ENCODE data around the gene MMD2.

MMD2 gene

DNA sequence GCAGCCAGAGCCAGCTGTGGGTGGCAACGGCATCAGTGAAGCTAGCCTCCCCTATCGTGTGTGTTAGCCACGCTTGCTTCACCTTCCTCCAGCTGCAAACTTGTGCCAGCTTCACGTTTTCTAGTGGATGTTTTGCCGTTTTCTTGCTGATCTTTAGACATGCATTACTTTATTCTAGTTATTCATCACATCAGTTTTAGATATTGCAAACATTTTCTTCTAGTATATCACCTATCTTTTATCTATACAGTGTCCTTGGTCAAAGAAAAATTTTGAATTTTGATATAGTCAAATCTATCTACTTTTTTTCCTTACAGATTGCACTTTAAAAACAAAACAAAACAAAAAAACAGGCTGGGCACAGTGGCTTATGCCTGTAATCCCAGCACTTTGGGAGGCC, 90.5 kb downstream of the MMD2 start:
- DNase-seq (ENCODE audit: low read depth), result no peak

DNA sequence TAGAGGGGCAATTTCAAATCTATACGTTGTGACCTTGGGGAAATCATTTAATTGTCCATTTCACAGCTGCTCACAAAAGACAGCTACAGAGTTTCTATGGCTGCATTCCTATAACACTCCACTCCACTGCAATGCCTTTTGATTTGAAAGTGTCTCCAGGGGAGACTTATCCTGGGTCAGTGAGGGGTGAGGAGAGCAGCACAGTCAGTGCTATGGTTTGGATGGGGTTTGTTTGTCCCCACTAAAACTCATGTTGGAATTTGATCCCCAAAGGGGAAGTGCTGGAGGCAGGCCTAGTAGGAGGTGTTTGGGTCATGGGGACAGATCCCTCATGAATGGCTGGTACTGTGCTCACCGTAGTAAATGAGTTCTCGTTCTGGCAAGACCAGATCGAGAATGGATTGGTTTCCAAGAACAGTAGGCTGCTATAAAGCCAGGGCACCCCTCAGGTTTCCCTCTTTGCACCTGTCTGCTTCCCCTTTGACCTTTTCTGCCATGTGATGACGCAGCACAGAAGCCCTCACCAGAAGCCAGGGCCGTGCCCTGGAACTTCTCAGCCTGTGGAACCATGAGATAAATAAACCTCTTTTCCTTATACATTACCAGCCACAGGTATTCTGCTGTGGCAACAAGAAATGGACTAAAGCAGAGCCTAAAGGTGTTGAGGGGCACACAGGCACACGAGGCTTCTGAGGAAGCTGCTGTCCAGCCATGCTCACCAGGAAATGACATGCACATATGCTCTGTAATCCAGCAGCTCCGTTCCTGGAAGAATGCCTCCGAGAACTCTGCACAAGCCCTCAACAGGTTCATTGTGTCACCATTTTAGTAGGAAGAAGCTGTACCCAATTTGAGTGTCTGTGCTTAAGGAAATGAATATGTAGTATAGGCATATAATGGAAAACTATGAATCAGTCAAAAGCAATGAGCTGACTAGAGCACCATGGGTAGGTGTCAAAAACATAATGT, 92.2 kb downstream of the MMD2 start:
- no peak for DNase-seq (ENCODE audit: low read depth)

- DNase-seq (ENCODE audit: low read depth), result no peak
Measured at GRCh38 chr7:4862156-4862555, 96.8 kb downstream of the MMD2 start.

GRCh38 chr7:4861673-4862072, 97.3 kb downstream of the MMD2 start, which contains the start of gene PAPOLB:
TSS of gene PAPOLB (minus strand) at chr7:4862030. CDS start at chr7:4861810, 220 bp downstream.
- DNase-seq (ENCODE audit: low read depth), result no peak

GRCh38 chr7:4861227-4861626, 97.8 kb downstream of the MMD2 start:
- no peak for DNase-seq (ENCODE audit: low read depth)

- DNase-seq (ENCODE audit: low read depth), result no peak
Measured at GRCh38 chr7:4857189-4857588, 101.8 kb downstream of the MMD2 start.

GRCh38 chr7:4856336-4857057, 102.5 kb downstream of the MMD2 start:
- DNase-seq (ENCODE audit: low read depth), result no peak

All from EH (cell line).